NCI-H524 treated with DMSO at 0.1 percent for 48 hours (cell line): Measurements from ENCODE around the gene RGS16.

ENCODE experiments used
- DNase-seq: peaks from one replicate; lab custom pipeline; 2025; lab: John Stamatoyannopoulos, UW

RGS16 gene

DNA sequence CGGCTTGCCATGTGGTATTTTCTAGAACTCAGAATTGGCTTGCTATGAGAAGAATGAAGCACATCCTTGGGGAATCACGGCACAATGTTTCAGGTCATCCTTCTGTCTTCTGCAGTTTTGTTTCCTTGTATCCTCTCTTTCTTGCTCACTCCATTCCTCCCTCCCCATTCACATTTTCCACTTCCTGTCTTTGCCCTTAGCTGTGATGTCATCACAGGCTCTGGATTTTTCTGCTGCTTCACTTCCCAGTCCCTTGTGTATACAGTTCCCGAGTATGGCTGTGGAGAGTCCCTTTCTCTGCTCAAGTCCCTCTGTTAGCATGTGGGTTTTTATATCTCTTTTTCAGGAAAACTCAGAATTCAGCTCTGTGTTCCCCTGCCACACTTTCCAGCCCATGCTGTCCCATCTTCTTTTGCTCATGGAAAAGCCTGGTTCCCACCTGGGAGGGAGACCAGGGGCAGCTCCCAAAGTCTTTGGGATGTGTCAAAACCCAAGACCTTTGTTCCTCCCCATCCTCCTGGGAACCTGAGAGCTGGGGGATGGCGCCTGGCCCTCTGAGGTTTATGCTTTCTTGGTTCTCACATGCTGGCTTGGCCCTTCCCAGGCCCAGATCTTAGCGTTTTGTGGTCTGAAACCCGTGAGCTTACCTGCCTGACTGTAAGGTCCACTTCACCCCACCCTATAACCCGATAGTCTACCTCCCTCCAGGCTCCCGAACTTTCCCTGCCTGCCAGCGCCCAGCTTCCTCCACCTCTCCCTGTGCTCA, 4.8 kb upstream of the RGS16 start:
- DNase-seq: no peak

DNA sequence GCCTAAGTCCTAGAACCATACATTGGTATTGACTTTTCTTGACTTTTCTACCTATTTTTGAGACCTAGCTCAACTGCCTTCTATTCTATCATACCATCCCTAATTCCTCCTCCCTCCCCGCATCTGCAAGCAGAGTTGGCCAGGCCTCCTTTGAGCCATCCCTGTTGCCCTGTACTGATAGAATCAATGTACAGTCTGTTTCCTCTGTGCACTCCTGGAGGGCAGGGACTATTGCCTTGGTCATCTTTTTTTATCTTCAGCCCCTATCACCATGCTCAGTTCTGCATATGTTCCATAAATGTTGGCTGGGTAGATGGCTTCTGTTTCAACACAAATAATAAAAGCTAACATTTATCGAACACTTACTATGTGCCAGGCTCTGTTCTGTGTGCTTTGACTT, 4.0 kb upstream of the RGS16 start:
- no peak for DNase-seq

DNA sequence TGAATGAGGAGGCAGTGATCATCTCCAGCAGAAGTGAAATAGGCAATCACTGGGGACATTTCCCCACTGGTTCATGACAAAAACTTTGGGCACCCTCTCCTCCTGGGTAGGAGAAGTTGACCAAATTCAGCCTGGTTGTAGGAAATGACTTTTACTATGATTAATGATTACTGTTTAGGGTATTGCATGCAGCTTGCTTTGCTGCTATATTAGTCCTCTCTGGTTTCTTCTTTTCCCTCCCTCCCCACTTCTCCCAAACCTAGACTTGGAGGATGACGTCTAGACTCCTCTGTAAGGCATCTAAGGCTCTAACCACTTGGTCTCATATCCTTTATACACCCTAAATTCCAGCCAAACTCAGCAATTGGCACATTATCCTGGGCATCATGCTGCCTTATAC, 3.4 kb upstream of the RGS16 start:
- DNase-seq: no peak

DNA sequence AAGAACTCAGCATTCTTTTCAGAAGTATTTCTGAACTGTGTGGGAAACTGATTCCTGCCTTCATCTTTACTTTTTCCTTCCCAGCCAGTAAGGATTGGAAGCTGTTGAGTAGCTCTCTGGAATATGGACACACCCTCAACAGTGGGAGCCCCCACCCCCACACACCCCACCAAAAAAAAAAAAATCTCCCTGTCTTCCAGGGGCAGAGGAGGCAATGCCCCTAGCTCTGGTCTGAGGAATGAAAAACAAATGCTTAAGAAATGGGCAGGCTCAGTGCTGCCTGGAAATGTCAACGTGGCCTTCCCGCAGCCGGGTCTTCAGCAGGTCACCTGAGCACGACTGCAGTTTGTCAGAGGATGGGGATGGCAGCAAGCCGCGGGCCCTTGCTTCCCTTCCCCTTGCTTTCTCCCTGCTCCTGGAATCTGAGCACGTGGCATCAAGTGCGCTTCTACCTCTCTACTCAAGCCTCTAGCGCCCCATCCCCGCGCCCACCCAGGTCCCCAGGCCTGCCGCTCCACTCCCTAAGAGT, 479 bp downstream of the RGS16 start:
- no peak for DNase-seq

DNA sequence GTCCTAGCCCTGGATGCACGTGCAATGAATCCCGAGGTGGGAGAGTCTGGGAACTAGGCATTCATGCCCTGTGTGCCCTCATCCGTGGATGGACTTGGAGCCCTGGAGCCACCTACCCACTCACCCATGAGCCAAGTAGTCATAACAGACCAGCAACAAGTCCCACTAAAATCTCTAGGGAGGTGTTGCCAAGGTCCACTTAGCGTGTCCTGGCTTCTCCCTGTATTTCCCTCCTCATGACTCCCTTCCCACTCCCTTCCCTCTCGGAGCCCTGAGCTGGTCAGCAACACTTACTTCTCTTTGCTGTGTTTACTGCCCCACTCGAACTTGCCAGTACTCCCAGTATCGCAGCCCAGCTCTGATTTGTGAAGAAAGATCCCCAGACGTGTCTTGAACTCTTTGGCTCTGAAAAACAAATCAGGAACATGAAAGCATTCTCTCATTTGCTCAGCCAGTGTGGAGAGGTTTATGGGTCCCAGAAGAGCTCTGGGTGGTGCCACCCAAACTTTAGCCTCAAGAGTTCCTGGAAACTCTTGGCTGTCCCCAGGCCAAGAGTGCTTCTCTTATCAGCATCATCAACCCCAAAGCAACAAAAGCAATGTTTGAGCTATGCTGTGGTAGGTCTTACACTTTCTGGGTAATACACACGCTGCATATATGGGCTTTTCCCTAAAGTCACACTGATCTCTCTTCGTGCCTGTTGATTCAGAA, 1.1 kb downstream of the RGS16 start:
- no peak for DNase-seq

DNA sequence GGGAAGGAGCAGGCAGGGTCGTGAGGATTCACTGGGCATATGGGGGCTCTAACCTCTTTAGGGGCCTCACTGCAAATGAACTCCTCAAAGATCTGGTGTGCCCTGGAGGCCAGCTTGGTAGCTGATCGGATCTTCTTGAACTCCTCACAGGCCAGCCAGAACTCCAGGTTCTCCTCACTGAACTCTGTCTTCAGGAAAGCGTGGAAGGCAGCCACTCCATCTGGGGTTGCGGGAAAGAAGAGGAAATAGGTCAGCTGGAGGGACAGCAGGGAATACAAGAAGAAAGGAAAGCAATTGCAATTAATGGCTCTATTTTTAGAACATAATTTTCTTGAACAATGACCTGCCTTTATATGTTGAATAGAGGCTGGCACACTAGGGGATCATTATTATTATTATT, 2.3 kb downstream of the RGS16 start:
- no peak for DNase-seq

DNA sequence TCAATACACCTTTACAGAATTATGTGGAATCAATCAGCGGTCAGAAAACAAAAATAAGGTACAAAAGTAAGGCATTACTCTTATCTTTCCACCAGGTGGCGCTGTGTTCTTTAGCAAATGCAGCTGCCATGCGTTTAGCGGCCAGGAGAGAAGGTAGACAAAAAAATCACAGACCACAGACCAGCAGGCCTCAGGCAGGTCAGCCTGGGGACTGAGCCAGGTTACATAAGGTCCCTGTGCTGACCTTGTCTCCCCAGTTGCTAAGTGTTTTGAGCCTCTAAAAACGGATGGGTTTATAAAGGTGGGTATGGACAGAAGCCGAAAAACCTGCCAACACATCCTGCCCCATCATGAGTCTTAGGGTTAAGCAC, 2.8 kb downstream of the RGS16 start:
- DNase-seq: peak; percentile 49

DNA sequence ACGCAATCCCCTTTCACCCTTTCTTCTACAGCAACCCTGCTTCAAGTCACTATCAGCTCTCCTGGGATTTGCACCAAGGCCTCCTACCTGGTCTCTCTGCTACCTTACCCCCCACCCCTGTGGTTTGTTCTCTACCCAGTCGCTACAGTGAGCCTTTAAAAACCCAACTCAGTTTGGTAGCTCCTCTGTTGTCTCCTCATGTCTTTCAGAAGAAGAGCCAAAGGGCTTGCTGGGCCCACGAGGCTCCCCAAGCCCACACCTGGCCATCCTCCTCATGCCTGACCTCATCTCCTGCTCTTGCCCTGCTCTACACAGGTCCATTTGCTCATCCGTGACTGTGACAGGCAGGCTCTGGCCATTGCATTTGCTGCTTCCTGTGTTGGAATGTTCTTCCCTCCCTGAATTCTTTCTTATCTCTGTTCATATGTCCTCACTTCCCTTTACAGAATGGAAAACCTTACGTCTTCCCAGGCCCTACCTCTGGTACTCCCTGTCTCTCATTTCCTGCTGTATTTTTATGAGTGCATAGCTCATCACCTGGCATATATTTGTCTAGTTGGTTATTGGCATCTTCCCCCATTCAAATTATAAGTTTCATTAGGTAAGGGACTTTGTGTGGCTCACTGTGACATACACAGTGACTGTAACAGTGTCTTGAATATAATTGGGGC, 3.3 kb downstream of the RGS16 start:
- no peak for DNase-seq

DNA sequence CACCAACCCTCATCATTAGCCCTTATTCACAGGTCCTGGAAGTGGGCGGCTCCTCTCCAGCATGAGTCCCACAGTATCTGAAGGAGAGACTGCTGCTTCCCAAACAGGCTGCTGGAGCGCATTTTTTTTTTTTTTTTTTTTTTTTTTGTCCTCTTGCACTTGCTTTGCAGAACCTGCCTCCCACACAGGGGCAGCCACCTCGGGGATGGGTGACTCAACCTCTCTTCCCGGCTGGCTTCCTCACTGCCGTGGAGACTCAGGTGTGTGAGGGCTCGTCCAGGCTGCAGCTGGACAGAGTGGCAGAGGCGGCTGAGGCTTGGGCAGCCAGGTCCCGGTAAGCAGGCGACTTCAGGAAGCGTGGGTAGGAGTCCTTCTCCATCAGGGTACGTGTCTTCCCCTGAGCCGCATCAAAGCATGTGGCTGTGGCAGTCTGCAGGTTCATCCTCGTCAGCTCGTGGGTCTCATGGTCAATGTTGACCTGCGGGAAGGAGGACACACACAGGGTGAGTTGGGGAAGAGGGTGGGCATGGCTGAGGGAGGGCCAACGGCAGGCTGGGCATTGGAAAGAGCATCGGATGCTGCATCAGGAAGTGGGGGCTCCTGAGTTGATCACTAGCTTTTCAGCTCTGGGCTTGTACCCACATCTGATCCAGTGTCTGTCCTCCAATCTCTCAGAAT, 4.0 kb downstream of the RGS16 start:
- DNase-seq: no peak

DNA sequence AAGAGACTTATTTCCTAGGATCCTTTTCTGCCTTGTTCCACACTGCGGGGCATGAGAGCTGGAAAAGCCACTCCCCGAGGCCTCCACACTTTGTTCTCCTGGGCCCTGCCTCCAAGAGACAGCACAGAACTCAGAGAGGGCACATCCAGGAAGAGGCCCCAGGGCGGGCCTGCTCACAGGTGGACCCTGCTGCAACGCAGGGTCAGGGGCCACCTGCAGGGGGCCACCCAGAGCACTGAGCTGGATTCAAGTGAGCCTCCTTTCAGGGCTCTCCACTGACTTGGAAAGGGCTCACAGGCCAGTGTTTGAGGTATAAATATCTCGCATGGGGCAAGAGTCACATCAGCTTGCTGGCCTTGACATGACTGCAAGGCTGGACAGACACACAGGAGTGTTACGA, 4.8 kb downstream of the RGS16 start:
- no peak for DNase-seq

DNA sequence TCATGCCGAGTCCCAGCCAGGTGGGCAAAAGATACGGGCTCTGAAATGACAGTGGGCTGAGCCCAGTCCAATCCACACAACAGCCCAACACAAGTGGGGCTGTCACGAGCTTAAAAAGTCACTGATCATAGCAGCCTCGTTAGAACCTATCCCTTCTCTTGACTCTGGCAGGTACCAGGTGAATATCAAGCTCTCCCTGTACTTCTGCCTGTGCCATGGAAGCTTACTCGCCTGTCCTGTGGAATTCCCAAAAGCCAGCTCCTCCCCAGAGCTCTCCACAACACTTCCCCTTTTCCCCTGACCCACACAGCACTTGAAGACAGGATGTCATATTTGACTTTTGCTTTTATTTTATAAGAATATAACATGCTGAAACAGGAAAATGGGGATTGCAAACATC, 5.9 kb downstream of the RGS16 start:
- no peak for DNase-seq

DNA sequence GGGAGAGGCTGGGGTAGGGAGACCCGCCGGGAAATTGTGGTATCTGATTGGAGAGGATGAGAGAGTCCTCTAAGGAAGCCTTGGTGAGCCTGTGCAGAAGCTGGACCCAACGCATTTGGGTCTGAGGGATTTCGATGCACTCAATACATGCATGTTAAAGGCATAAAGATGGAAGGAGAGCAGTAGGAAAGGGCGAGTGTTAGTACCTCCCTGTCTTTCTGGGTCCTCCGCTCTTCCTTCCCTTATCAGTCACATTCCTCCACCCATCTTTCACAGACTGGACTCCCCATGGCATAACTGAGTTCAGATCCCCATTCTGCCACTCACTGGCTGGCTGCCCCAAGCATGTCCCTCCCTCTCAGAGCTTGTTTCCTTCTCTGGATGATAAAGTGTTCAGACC, 7.3 kb downstream of the RGS16 start:
- no peak for DNase-seq

DNA sequence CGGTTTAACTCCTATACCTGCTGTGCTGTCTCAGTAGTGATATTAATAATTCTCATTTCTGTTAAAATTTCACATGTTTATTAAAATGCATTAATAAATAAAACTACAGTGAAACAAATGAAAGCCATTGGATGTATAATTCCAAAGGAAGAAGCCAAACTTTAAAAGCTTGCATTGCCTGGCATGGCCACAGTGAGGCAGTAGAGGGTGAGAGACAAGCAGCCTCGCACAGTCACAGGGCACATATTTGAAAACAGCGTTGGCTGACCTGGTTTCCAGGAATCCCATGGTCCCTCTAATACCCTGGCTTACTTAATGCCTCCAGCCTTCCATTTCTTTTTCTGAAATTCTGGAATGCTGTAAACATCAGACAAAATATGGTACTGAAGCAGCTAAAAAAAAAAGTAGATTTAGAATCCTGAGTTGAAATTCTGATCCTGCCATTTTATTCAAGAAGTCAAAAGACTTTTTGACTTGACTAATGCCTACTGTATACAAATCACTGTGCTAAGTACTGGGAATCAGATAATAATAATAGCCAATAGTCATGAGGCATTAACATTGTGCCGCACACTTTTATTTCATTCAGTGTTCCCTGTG, 8.4 kb downstream of the RGS16 start:
- DNase-seq: peak; percentile 21

DNA sequence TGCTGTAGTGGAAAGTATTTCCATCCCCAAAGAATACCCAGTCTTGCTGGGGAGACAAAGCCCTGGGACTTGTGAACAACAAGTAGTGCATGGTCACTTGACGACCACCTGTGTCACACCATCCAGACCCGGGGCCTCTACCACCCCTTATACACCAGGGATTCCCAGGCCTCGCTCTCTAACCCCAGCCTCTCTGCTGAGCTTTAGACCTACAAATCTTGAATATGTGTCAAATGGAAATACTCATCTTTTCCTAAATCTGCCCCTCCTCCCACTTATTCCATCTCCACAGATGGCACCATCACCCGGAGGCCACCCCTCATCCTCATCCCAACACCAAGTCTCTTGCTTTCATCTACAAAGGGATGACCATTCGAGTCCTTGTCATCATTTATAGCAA, 14.3 kb downstream of the RGS16 start:
- no peak for DNase-seq

DNA sequence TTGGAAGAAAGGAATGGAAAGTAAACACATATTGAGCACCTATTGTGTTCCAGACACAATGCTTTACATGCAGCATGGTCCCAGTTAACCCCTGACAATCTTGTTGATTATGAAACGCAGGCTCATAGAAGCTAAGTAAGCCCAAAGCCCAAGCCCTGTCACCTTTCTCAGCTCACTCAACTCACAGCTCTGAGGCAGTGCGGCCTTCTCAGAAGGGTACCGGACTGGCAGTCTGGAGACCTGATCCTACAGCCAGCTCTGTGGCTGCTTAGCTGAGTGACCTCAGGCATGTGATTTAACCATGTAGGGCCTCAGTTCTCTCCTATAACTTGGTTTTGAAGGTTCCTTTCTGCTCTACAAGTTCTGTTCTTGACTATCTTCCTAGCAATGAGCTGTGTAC, 14.7 kb downstream of the RGS16 start:
- no peak for DNase-seq

DNA sequence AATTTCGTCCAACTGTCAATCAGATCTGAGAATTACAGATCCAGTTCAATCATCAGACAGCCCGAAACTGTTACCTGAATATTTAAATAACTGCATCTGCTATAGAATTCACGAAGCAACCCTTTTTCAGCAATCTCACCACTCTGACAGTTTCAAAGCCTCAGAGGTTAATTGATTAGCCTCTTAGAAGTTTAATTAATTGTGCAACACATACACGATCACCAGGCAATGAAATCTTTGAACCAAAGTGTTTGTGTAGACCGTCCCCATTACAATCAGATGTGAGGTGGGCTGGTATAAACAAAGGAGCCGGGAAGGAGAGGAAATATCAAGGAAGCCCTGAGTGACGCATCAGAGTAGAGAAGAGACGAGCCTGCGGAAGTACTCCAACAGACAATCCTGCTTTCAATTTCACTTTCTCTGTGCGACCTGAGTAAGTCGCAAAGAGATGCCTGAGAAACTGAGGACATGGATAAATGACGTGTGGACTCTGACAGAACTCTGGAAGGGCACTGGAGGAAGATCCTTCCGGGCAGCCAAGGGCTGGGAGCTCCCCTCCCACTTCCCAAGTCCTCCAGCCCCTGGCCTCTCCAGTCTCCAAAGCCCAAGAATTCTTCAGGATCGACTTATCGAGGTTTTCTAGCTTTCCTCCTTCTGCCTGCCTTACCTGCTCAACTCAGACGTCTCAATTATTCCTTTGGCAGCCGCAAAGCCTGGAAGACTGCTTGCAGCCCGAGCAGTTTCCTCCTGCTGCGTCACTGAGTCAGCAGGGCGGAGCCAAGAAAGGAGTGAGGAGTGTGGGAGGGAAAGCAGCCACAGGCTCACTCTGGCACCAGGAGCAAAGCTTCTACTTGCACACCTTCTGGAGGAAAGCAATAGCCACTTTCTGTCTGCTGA, 15.4 kb downstream of the RGS16 start, which contains the start of gene RNASEL:
TSS of gene RNASEL (minus strand) at position 757 of the 897 bp plus-strand sequence. CDS start 2,450 bp downstream, outside the sequence.
- DNase-seq: no peak

DNA sequence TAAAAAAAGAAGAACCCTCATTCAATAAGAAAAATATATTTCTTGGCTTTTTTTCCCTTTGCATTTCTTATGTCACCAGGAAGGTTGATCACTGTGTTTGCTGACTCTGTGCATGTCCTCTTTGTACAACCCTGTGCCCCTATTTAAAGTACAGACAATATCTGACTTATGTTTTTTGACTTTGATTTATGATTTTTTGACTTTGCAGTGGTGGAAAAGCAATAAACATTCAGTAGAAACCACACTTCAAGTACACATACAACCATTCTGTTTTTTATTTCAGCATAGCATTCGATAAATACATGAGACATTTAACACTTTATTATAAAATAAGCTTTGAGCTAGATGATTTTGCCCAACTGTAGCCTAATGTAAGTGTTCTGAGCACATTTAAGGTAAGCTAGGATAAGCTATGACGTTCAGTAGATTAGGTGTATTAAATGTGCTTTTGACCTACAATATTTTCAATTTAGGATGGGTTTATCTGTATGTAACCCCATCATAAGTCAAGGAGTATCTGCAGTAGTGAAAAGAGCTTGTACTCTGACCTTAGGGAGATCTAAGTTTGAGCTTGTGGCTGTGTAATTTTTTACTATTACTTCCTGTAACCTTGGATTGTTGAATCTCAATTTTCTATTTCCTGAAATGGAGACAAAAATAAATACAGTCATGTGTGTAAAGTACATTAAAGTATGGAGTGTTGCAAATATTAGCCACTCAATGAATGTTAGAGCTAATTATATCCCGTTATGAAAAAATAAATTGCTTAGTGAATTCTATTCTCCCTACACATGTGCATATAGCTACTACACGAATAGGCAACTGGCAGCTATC, 16.3 kb downstream of the RGS16 start:
- no peak for DNase-seq

DNA sequence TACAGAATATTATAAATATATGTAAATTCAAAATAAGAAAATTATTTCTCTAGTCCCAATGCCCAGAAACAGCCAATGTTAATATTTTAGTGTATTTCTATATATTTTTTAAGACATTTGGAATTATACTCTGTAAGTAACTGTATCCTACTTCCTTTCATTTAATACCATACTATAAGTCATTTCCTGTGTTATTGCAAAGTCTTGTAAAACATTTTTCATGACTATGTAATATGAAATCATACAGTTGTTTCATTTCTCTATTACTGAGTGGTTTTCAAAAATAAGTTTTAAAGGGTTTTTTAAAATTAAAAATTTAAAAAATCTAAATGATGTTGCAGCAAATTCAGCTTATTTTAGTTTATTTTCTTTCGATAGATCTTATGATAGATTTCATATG, 17.1 kb downstream of the RGS16 start:
- DNase-seq: no peak

DNA sequence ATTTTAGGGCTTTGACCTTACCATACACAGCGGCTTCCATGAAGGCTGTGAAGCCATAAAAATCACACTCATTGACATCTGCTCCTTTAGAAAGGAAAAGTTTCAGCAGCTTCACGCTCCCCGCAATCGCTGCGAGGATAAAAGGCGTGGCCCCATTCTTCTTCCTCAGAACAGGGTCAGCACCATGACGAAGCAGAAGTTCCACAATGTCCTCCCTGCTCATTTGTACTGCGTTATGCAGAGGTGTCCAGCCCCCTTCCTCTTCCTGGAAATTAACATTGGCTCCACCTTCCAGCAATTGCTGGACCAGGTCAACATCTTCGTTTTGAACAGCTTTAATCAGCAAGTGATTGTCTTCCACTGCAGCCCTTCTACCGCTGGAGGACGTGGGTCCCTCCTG, 17.8 kb downstream of the RGS16 start:
- no peak for DNase-seq

DNA sequence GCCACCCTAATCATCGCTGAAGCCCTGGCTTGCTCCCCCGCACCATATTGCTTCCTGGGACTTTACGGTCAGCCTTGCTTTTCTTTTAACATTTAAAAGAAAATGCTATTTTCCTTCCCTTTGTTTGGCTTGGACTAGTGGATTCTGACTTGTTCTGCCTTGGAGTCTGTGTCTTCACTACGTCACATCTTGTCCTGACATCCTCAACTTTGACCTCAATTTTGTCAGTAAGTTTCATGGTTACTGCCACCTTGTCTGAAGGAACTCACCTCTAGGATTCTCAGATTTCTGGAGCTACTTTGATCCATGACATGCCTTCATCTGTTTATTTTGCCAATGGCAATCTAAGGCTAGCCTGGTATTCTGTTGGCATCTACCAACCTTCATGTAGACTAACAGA, 19.4 kb downstream of the RGS16 start:
- no peak for DNase-seq
